GM18511 (cell line): Measurements from ENCODE around the gene ABL2.

Experiments
- ATAC-seq: cut with Tn5 transposase; IDR thresholded peaks from one replicate; pipeline ENCODE4 v1.9.1; 2021; ENCODE audit warnings: mild to moderate bottlenecking, moderate library complexity; ENCODE audit not compliant: unreplicated experiment

Gene ABL2

DNA sequence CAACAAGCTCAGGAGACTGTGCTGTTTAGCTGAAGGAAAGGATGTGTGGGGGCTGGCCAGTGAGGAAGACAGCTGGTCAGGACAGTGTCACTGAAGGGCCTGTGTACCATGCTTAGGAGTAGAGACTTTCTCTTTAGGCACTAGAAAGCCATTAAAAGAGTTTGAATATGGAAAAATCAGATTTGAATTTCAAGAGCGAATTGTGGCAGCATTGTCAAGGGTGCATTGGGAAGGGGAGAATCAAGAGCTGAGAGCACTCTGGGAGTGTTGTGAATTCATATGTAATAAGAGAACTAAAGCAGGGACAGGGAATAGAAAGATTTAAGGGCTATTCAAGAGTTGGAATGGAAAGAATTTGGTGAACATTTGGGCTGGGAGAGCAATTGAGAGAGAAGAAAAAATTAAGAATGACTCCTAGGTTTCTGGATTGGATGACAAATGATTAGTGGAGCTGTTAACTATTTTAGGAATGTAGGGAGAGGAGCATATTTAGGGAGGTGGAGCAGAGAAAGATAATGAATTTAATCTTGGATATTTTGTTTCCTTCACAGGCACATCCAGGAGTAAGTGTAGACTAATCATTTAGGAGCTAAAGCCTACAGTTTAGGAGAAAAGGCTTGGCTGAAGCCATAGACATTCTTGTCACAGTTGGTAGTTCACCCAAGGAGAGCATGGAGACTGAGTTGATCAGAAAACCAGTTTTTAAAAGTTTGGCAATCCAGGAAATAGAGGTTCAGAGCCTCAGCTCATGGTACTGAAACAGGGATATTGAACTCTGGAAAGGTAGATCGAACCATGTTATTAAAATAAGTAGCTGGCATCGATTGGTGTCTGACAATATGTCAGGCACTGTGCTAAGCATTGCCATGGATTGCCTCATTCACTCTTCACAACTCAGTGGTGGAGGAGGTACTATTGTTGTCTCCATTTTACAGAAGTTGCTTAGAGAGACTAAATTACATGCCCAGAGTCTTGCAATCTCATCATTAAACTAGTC, 170.7 kb downstream of the ABL2 start:
- ATAC-seq, result no peak

DNA sequence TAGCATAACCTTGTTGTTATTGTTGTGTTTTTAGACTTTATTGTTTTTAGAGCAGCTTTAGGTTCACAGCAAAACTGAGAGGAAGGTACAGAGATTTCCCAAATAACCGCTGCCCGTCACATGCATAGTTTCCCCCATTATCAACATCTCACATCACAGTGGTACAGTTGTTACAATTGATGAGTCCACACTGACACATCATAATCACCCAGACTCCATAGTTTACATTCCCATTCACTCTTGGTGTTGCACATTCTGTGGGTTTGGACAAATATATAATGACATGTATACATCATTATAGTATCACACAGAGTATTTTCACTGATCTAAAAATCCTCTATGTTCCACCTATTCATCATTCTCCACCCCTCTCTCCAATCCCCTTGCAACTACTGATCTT, 173.5 kb downstream of the ABL2 start:
- ATAC-seq, result no peak

DNA sequence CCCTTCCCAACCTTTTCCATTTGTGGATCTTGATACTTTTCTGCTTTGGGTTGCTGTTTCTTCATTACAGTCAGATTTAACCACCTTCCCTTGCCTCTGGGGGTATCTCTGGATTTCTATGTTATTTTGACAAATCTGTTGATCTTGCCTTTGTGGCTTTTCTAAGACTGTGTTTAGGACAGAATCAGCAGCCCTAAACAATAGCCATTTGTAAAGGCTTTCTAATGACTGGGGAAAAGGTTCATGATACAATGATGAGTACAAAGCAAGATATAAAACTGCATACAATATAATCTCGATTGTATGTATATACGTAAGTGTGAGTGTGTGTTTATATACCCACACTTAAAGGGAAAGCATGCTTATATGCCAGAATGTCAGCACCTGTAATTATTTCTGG, 176.0 kb downstream of the ABL2 start:
- ATAC-seq, result no peak

DNA sequence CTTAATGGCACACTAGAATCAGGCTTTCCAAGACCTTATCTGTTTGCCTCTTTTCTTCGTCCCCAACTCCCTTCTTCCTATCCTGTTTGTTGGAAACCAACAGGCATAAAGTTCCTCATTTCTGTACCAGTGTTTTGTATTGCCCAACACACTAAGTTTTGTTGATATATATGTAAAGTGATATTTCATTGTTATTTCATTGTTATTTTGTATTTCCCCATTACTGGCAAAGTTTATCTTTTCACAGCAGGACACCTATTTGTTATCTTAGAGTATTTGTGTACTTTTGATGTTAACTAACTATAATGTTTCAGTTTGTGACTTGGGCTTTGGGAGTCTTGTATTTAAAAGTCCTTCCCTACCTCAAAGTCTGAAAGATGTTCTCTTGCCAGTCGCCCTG, 176.7 kb downstream of the ABL2 start:
- no peak for ATAC-seq
